ENCODE measurements around the gene ZDHHC14.

Gene ZDHHC14

DNA sequence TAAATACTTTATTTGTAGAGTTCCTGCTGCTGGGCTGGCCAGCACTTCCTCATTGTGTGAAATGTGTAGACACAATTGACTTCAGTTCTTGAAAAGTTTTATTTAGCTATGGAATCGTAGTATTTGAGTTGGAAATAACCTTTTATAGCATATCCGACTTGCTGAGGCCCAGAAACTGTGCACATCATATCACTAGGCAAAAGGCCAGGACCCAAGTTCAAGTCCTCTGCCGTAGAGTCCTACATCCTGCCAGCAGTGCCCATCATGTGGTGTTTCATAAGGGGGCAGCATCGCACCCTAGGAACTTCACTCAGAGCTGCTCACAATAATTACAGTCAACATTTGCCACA, 234.4 kb downstream of the ZDHHC14 start:
- TF ChIP-seq, protein P1, sequence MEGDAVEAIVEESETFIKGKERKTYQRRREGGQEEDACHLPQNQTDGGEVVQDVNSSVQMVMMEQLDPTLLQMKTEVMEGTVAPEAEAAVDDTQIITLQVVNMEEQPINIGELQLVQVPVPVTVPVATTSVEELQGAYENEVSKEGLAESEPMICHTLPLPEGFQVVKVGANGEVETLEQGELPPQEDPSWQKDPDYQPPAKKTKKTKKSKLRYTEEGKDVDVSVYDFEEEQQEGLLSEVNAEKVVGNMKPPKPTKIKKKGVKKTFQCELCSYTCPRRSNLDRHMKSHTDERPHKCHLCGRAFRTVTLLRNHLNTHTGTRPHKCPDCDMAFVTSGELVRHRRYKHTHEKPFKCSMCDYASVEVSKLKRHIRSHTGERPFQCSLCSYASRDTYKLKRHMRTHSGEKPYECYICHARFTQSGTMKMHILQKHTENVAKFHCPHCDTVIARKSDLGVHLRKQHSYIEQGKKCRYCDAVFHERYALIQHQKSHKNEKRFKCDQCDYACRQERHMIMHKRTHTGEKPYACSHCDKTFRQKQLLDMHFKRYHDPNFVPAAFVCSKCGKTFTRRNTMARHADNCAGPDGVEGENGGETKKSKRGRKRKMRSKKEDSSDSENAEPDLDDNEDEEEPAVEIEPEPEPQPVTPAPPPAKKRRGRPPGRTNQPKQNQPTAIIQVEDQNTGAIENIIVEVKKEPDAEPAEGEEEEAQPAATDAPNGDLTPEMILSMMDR (IDR thresholded peaks at IDR 0.05) = peak; percentile 14; the same call in 1 of the 2 replicates

DNA sequence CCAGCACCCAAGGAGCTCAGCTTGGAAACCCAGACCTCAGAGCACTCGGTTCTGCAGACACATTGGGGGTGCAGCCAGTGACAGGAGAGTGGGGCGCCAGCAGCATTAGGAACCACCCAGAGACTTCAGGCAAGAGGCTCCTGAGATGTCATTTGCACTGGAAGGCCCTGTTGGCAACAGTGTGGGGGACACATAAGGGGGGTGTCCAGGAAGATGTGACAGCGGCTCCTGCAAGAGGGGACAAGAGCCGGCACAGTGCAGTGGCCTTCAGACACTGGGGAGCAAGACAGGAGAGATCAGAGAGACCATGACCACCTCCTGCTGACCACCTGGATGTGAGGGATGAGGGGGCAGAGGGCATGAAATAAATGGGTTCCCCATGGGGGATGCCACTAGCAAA, 235.0 kb downstream of the ZDHHC14 start:
- TF ChIP-seq, protein P1 (IDR thresholded peaks at IDR 0.05) = no peak

DNA sequence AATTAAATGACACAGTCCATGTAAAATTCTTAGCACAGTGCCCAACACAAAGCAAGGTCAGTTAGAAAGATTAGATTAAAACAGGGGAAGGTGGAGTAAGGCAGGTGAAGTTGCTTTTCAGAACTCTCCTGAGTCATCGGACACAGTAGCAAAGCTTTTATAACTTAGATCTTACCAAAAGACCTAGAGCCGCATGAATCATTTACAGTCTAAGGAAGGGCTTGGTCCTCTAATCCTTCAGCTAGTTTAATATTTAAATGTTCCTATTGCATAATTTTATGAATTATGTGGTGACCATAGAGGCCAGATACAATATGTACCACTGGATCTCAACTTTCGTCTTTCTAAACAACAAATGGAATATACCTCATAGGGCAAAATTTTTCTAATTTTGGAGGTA, 240.0 kb downstream of the ZDHHC14 start:
- TF ChIP-seq, protein P1 (IDR thresholded peaks at IDR 0.05) = no peak

DNA sequence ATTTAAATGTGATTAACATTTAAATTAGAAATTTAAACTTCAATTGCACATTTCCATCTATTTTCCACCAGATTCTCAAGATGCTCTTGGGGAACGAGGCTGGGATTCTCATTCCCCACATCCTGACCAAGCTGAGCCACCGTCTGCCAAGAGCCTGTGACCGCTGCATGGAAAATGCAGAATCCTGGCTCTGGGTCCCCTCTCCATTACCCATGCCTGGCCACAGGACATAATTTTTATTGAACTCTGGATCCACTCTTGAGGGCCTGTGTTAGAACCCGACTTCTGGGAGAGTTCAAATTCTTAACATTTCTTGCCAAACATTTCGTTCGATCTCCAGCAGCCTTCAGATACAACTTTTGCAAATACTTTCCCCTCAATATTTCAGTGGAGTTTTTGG, 240.4 kb downstream of the ZDHHC14 start:
- TF ChIP-seq, protein P1 (IDR thresholded peaks at IDR 0.05) = no peak

DNA sequence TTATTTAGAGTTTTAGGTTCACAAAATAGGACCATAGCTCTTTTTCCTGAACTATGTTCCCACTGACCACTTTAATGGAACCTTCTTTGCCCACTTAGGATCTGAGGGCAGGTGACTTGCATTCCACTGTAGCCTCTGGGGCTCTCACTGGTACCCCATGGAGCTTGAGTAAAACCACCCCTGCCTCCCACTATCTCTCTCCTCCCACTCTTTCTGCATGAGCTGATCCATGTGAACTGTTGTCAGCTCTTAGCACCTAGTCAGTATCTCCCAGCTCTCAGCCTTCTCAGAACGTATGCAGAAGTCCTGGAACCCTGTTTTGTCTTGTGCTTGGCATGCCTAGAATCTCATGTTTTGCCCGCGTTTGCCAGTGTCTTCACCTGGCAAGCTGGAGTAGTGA, 241.4 kb downstream of the ZDHHC14 start:
- TF ChIP-seq, protein P1 (IDR thresholded peaks at IDR 0.05) = no peak

DNA sequence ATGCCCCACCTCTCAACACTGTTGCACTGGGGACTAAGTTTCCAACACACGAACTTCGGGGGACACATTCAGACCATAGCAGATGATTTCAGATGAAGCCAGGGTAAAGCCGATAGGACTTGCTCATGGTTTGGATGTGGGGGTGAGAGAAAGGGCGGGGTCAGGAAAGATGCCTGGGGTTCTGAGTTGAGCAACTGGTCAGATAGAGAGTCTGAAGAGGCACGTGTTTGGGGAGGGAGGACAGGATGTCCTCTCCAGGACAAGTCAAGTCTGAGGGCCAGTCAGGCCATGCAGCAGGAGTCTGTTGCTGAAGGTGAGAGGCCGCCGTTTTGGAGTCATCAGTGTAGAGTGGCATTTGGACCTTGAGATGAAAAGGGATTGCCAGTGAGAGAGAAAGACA, 244.1 kb downstream of the ZDHHC14 start:
- TF ChIP-seq, protein P1 (IDR thresholded peaks at IDR 0.05) = no peak

DNA sequence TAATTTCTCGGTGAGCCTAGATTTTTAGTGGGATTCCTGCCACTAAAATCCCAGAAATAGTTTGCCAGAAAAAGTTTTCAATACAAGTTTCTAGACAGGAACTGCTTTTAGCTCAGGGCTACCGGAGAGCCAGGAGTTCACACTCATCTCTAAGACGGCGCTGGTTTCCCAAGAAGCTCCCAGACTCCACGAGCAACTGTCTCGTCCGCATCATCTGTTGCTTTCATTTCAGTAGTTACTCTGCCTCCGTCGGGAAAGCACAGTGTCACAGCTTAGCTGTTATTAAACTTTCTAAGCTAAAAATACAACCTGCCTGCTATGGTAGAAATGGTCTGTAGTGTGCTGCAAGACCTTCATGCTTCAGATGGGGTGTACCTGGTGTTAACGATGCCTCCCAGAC, 244.8 kb downstream of the ZDHHC14 start:
- TF ChIP-seq, protein P1 (IDR thresholded peaks at IDR 0.05) = no peak

DNA sequence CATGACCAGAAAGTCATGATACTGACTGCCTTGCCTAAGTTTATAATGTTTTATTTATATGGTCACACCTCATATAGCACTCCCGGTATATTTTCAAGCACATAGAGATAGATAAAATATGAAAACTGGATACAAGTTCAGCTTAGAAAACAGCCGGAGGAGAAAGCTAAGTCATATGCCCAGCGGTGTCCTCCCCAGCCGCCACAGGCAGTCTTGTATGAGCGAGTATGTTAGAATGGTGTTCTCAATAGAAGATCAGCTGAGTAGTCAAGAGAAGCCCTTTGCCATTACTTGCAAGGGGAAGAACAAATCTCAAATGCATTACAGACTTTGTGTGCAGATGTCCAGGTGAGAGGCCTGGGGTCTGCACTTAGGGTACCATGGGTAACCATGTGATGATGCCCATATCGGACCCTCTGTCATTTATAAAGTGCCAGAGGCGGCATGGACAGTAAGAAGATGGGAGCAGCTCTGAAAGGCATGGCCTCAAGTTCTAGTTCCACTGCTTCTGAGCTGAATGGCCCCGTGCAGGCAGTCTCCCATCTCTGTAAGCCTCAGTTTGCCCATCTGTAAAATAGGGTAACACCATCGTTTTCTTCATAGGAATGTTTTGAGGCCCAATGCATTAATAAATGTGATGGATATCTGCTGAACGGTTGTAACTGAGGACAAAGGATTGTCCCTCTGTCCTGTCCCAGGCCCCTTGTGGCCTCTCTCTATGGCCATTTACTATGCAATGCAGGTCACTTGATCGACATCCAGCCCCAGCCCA, 246.4 kb downstream of the ZDHHC14 start:
- TF ChIP-seq, protein P1 (IDR thresholded peaks at IDR 0.05) = no peak

Measured in LNCAP (cell line).